Cardiac fibroblast (primary cell): Measurements from ENCODE around the gene PCNX2.

Experiments
- DNase-seq, 2 donors: peaks; one replicate each; pipeline versions ENCODE4 v3.0.0 to v3.0.0-alpha.2; 2010; ENCODE audit warnings: low read depth in 2 of 2
- H3K4me3 ChIP-seq, 2 donors: replicated peaks in 1 of 2; 1 replicate in 1 of 2; 2 replicates in 1 of 2; pipeline ENCODE4 v1.5.1; 2011; ENCODE audit warnings: low read depth in 2 of 2, low read length in 2 of 2, mild to moderate bottlenecking in 2 of 2, moderate library complexity in 1 of 2
- CTCF ChIP-seq: IDR thresholded peaks from one replicate; pipeline ENCODE4 v1.5.1; 2011; ENCODE audit warnings: low read depth, mild to moderate bottlenecking, low read length, inconsistent platforms

PCNX2 gene

GRCh38 chr1:233295237-233295974, at the start of gene PCNX2:
PCNX2 (minus strand) TSS chr1:233295725; CDS start chr1:233295478, 247 bp downstream.
- peak; percentile 63 to 66 for DNase-seq
- H3K4me3 ChIP-seq, result peak within 1 kb of the TSS; percentile 91 to 98
- no peak for TF ChIP-seq CTCF

GRCh38 chr1:233343262-233343661, 47.7 kb upstream of the PCNX2 start:
- no peak overlapping the region for H3K4me3 ChIP-seq
- TF ChIP-seq CTCF, result no peak
- no peak for DNase-seq

GRCh38 chr1:233342086-233342485, 46.6 kb upstream of the PCNX2 start:
- TF ChIP-seq CTCF, result no peak

GRCh38 chr1:233340966-233341516, 45.5 kb upstream of the PCNX2 start:
- H3K4me3 ChIP-seq, result no peak overlapping the region
- DNase-seq, result no peak
- no peak for TF ChIP-seq CTCF

More at GRCh38 chr1:233342086-233342485, 46.6 kb upstream of the PCNX2 start:
- H3K4me3 ChIP-seq, result no peak overlapping the region
- no peak for DNase-seq

- no peak for TF ChIP-seq CTCF
- DNase-seq, result no peak
- no peak overlapping the region for H3K4me3 ChIP-seq
These were observed 44.6 kb upstream of the PCNX2 start for GRCh38 chr1:233340031-233340555.

- TF ChIP-seq CTCF, result no peak
- no peak overlapping the region for H3K4me3 ChIP-seq
- DNase-seq, result no peak
These were observed 42.6 kb upstream of the PCNX2 start for GRCh38 chr1:233338102-233338501.
